ENCODE data around the gene PLCB1.
A peak's percentile ranks its signal among the peaks of the same experiment; 100 is the strongest.
"Not testable (repeated sequence)": the region's sequence is repeated elsewhere in the genome, so short reads cannot be mapped to it uniquely, and the experiment has no call there.

The PLCB1 gene
- 0.56 reads per million for total RNA-seq

DNA sequence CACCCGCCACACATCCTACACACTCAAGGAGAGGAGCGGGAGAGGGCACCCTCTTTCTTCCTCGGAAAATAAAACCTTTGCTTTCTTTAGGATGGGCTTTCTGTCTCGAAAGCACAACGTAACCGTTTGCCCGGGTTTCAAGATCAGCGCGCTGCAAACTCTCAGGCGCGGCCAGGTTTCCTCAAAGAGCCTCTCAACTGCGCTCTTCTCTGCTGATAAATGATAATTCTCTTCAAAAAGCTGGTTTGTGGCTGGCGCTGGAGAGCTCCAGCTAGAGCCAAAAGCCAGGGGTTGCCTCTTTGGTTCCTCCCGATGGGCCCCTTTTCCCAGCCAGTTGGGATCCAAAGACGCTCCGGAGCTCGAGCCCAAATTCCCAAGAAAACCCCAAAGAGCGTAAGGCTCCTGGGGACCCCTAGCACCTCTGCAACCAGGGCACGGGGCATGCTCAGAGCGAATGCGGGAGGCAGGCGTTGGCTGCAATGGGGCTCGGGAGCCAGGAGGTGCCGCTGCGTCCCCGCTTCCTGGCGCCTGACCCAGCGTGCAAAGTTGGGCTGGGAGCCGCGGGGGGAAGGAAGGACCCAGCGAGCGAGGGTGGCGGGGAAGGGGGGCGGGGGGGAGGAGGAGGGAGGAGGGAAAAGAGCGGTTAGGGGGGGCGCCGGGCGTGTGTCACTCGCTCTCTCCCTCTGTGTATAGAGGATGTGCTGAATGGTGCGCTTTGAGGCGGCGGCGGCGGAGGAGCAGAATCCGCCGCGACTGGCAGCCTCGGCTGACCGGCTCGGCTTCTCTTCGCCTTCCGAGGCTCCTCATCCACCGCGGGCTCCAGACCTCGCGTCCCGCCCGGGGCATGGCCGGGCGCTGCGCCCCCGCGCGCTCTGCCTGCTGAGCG, at the start of gene PLCB1:
TSS of gene PLCB1 (plus strand) at position 669 of the 886 bp plus-strand sequence. CDS start 386 bp downstream, outside the sequence.
- peak; percentile 61 for DNase-seq

DNA sequence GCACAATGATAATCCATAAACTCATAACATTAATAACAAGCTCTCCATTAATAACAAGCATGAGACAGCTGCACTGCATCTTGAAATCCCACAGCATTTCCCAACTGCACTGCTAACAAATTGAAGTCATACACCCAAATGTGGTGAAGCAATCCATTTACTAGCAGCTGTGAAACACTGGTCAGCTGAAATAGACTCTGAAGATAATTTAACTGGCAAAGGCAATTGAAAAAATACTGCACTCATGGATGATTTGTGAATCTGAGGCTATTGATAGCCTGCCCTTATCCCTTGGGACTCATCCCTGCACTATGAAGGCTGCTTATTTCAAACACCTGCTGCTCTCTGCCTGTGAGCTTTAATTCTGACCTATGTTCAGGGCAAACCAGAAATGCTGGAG, 49.1 kb upstream of the PLCB1 start:
- no peak for DNase-seq

DNA sequence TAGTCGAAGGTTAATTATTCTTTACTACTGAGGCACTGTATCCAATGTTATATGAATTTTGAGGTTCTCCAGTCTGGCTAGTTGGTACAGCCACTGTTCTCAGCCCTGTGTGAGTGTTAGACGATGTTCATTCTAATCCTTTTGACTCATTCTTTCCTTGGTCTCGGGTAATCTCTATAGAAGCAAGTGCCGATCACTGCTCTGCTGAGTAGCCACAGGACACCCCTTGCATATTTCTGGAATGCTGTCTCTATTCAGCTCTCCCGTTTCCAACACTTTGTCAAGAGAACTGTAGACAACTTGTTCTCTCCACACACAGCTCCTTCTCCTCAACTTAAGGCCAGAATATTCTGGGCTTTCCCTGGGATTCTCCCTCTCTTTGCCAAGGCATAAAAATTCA, 42.4 kb upstream of the PLCB1 start:
- no peak for DNase-seq

DNA sequence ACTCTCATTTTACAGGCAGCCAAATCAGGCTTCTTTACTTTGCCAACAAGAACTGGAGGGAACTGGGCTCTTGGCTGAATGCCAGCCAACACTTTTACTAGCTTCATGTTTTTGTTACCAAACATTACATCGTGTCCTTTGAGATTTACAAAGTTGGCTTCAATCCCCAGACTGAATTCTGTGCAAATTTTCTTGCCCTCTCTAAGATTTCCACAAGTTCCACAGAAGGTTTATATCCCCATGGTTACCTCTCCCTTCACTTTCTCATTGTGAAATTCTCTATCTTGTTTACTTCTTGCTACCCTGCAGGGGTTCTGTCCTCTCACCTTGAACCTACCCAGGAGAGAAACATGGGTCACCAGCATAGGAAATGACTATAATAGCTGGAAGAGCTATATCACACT, 37.6 kb upstream of the PLCB1 start:
- DNase-seq, result no peak

DNA sequence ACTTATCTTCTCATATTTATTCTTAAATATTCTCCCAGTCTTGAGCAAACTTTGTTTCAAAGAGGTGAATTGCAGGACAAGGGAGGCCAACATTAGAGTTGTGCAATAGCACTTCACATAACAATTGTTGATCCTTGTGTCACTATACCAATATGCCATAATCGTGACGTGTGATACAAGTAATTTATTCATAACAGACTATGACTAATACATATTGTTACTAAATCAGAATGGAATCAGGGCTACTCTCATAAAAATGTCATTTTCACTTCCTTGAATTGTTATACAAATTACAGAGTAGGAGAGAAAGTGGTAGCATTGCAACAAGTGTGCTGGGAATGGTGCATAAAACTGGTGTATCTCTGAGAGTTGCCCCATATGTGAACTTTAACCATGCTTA, 37.2 kb upstream of the PLCB1 start:
- DNase-seq, result no peak

DNA sequence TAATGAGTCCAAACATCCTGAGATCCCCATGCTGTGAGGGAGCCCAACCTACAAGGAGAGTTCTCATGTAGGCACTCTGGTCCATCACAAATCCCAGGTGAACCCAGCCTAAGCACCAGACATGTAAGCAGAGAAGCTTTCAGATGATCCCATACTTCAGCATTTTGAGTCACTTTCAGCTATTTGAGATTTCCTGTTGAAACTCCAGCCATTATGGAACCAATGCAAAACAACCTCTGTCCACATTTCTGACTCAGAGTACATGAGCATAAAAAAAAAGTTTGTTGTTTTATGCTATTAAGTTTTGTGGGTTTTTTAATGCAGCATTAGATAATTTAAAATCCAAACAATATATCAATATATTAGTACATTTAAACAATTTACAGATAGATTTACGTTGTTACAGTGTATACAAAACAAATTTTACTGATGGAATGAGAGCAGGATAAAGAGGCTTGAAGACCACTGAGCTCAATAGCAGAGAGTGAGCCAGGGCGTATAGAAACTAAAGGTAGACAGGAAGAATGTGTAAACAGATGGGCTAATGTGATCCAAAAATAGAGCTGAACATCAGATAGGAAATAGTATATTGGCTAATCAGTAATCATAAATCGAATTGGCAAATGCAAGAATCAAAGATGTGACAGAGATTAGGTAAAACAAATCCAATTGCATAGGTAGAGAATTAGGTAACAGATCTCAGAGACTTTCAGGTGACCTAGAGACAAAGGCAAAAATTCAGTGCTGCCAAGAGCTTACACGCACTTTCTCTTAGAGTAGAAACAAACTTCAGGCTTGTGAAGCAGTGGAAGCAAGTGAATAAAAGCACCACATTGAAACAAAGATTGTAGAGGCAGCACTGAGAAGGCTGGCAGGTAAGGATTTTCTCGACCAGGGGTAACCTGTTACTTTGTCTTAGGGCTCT, 36.2 kb upstream of the PLCB1 start:
- no peak for DNase-seq

DNA sequence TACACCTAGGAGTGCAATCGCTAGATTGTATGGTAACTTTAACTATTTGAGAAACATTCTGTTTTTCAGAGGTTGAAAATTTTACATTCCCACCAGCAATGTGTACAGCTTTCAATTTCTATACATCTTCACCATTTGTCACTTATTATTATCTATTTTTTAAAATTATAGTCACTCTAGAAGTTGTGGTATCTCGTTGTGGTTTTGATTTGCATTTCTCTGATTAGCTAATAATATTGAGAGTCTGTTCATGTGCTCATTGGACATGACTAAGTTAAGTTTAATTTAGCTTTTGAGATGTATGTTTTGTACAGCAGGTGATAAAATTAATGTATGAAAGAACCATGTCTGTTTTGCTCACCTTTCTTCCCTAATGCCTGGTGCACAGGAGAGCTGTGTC, 34.8 kb upstream of the PLCB1 start:
- no peak for DNase-seq

DNA sequence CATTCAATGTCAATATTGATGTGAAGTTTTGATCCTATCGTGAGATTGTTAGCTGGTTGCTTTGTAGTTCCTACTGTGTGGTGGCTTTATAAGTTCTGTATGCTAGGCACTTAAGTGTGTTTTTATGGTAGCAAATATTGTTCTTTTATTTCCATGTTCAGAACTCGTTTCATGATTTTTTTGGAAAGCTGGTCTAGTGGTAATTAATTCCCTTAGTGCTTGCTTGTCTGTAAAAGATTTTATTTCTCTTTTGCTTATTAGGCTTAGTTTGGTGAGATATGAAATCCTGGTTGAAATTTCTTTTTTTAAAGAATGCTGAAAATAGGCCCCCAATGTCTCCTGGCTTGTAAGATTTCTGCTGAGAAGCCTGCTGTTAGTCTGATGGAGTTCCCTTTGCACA, 27.8 kb upstream of the PLCB1 start:
- DNase-seq, result no peak

DNA sequence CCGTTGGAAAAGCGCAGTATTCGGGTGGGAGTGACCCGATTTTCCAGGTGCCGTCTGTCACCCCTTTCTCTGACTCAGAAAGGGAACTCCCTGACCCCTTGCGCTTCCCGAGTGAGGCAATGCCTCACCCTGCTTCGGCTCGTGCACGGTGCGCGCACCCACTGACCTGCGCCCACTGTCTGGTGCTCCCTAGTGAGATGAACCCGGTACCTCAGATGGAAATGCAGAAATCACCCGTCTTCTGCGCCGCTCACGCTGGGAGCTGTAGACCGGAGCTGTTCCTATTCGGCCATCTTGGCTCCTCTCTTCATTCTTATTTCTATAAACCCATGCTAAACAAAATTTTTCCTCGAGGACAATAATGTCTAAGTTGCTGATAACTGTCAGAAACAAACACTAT, 17.5 kb upstream of the PLCB1 start:
- DNase-seq, result not testable (repeated sequence)

DNA sequence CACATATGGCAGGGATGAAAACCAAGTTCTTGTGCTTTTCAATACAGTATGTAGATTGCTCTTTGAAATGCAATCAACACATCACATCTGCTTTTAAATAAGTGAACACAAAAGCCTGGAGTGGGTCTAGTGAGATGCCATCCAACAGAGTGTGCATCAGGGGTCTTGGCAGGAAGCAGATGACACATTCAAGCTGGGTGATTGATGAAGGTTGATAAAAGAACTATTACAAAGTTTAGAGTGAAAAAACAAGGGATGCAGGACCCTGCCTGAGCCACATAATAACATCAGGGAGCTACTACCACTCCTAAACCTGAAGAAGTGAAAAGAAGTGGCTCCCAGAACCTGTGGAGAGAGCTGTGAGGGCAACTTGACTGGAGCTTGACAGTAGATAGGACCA, 16.6 kb upstream of the PLCB1 start:
- DNase-seq, result no peak

DNA sequence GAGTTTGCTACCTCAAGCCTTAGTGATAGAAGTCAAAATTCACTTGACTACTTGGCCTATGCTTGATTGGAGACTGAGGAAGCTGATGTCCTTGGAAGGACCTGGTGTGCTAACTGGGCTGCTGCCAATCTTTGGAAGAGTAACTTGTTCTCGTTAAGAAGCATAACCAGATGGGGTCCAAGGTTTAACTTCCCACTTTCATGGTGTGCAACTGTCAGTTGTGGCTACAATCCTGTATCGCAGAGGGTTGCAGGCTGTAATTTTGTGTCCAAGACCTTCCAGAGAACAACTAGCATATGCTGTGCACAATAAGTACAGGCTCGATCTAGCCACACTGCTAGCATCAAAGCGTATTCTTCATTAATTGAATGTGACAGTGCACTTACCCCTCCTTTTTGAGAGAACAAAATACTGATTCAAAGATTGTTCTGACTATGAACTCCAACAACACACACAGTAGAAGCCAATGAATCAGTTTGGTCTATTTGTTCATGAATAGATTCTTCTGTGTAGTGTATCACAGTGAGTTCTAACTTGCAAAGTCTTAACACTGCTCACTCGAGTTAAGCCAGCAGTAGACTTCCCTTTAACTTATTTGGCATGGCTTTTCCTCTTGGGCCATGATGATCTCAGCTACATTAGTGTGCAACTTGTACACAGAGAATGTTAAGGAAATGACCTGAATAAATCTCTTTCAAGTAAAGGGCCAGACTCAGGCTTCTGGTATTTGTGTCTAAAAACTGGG, 15.8 kb upstream of the PLCB1 start:
- DNase-seq, result no peak

DNA sequence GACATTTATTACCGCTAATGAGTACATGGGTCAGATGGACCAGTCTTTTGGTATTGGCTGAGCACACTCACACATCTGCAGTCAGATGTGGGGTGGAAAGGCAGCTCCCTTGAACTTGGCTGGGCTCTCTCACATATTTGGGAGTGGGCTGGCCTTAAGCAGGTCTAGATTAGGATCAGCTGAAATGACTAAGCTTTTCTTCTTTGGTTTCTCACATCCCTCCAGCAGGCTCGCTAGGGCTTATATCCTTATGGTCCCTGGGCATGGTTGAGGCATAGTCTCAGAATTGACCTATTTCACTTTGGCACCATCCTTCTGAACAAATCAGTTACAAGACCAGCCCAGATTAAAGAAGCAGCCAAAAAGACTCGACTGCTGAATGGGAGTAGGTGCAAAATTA, 14.4 kb upstream of the PLCB1 start:
- no peak for DNase-seq

DNA sequence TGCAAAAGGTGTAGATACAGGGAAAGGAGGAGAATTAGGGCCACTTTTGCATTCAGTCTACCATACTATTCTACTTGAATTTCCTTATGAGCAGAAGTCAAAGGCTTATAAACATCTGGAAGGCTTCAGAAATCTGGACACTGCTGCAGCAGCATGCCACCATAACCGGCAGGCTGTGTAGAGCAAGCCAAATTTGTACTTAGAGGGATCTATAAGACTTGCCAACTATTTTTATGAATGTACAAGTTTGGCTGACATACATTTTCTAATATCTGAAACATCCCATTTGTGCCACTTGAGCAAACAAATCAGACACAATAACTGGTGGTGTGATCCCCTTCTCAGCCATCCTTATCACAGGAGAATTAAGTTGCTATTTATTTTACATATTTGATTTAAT, 14.0 kb upstream of the PLCB1 start:
- no peak for DNase-seq

DNA sequence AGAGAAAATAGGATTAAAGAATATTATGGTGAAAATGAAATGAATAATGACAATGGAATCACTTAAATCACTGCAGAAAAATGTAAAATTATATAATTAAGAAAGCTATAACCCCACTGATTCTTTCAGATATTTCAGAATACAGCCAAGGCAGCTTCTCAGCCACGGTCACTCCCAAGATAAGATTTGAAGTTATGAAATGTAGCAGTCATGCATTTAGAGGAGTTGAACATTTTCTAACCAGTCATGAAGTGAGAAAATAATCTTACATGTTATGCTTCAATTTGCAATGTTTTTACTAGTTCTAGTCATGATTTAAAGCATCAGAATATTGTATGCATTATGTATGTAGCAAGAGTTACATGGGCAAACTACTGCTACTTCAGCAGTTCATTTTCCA, 13.3 kb upstream of the PLCB1 start:
- no peak for DNase-seq

DNA sequence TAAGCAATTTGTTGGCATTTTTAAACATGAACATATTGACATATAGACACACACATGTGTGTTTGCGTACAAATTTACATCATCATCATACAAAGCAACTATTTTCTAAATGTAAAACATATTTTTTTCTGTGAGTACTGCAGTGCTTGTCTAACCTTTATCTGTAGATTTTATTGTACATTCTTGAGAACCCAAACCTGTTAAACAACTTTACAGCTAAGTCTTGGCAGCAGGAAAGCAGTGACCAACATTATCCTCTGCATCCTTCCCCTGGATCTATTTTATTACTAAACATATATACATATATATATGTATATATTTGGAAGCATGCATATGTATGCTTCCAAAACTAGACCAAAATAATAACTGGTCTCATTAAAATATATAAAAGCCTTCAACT, 10.4 kb upstream of the PLCB1 start:
- no peak for DNase-seq

DNA sequence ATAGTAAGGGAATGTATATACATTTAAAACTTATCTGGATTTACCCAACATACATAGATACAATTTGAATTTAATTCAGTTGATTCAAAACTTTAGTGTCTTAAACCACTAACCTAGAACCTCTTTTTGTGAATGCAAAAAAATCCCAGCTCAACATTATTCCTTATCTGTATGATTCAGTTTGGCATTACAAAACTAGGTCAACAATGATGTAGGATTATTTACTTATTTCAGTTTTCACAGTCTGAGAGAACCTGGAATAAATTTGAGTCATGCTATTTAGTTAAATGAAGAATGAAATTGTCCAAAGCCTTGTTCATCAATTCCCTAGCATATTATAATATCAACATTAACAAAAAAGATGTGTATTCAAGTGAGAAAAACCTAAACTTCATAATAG, 7.4 kb upstream of the PLCB1 start:
- DNase-seq, result no peak

DNA sequence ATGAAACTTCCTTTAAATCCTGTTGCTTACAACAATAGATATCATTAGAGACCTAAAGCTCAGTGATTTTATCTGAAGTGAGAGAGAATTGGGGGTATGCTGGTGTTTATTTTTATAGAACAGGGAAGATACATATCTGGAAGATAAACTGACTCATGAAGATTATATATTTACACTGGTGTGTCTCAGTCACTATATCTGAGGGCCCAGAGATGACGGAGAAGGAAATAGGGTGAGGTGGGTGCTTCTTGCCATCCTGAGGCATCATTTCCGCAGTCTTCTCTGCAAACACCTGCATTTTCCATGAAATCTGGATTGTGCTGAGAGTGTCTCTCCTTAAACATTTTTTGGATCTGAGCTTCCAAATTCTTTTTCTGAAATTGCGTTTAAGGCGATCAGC, 5.9 kb upstream of the PLCB1 start:
- no peak for DNase-seq

DNA sequence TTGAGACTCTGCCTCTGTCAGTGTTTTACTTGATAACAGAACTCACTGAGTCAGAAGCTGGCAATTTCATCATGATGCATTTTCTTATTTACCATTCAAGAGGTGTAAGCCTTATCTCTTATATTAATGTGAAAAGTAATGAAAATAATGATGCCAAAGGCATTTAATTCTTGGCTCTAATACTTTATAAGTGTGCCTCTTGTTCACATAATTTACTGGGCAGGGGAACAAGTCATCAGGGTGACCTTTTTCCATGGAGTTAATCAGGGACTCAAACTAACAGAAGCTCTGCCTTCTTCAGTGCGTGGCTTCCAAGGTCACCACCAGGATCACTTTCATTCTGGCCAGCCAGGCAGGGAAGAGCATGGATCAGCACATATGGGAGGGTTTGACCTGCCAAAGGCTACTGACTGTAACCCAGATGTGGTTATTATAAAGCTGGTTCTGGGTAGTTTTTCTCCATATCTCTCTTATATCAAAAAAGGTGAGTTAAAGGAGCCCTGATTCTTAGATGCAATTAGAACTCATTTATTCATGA, 5.2 kb upstream of the PLCB1 start:
- DNase-seq, result no peak

DNA sequence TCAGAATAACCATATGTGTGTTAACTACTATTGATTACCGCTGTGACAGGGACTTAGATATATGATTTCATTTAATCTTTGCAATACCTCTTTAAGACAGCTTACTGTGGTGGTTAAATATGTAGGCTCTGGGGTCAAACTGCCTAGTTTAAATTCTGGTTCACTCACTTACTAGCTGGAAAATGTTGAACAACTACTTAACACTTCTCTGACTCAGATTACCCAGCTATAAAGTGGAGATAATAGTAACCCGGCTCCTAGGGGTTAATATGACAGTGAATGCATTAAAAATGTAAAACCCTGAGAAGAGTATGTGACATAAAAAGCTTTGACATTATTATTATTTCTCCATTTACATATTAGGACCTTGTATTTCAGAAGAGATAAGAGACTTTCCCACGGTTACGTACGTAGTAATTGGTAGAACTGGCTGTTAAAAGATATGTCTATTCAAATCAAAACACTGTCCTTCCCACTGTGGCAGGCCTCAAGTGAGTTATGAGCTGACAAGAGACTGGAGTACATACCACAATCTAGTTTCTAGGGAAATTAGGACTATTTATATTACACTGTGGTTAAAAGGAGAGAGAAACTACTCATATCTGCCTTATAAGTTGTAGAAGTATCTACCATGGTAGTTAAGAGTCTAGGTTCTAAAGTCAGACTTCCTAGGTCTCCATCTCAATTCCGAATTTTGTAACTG, 4.4 kb upstream of the PLCB1 start:
- DNase-seq, result no peak

DNA sequence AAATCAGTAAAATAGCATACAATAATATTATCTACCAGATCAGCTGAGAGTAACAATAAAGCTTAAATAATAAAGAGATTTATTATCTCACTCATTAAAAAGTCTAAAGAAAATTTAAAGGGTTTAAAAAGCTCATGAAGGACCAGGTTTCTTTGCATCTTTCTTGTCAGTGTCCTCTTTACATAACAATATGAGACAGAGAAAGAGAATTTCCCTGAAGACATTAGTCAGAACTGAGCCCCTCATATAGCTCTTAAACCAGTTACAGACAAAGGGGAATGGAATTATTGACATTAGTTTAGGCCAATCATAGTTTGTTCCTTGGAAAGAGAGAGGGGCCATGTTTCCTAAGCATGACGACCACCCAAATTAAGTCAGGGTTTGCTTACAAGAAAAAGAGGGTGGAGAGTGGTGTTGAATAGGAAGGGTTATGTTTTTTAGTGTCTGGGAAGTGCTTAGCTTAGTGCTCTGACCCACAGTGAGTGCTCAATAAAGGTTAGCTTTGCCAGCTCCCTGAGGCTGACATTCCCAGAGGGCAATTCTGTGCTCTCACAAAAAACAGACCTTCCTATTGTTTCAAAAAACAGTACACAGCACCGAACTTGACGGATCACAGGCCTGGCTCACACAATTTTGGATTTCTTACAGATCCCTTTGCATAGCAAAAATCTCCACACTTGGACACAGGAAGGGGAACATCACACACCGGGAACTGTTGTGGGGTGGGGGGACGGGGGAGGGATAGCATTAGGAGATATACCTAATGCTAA, 3.6 kb upstream of the PLCB1 start:
- DNase-seq, result no peak

DNA sequence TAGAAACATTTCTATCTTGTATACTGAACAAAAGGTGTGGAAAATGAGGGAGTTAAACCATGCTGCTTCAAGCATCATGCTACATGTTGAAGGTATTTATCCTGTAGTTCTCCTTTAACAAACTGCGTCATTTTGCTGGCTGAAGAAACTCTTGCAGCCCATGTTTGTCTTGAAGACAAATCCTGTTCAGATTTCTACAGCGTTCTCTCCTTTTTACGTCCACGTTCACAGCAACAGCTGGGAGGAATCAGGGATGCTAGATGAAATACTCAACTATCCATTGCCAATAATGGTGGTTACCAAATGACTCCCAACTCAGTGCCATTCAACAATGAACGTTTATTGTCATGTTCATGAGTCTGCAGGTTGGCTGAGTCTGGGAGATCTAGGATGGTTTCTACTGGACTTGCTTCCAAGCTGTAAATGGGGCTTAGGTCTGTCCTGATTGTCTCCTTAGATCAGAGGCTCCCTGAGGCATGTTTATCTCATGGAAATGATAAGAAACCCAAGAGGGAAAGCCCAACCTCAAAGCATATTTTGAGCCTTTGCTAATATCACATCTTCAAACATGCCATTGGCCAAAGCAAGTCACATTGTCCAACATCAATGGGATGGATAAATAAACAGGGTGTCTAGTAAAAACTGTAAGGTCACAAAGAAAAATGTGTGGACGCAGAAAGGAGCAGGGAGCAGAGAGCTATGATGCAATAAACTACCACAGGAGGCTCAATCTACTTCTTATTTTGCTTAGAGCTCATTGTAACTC, 2.7 kb upstream of the PLCB1 start:
- DNase-seq, result no peak

Measured in effector CD4-positive, alpha-beta T cell (primary cell).